Measurements from ENCODE around the gene GDNF.

DNA sequence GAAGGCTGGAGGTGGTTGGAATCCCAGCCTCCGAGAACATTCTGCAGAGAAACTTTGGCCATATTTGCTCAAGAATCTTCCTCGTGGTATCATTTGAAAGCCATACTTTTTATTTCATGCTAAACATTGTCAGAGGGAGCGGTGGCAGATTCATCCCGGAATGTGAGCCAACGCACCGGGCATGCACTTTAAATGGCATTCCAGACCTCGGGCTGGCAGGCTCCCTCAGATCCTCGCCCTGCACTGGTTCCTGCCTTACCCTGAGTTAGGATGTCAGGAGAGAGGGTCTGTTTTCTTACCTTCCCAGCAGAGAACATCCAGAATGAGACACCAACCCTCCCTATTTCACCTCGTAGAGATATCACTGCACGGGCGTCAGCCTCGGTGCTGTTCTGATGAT is 33.8 kb downstream of the GDNF start:
- TF ChIP-seq, protein P1, sequence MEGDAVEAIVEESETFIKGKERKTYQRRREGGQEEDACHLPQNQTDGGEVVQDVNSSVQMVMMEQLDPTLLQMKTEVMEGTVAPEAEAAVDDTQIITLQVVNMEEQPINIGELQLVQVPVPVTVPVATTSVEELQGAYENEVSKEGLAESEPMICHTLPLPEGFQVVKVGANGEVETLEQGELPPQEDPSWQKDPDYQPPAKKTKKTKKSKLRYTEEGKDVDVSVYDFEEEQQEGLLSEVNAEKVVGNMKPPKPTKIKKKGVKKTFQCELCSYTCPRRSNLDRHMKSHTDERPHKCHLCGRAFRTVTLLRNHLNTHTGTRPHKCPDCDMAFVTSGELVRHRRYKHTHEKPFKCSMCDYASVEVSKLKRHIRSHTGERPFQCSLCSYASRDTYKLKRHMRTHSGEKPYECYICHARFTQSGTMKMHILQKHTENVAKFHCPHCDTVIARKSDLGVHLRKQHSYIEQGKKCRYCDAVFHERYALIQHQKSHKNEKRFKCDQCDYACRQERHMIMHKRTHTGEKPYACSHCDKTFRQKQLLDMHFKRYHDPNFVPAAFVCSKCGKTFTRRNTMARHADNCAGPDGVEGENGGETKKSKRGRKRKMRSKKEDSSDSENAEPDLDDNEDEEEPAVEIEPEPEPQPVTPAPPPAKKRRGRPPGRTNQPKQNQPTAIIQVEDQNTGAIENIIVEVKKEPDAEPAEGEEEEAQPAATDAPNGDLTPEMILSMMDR (IDR thresholded peaks at IDR 0.05; ENCODE audit: insufficient read depth, low read length): no peak
- no peak for TF ChIP-seq POLR2AphosphoS5 (IDR thresholded peaks at IDR 0.05; ENCODE audit: low read depth)
- TF ChIP-seq, protein P2, sequence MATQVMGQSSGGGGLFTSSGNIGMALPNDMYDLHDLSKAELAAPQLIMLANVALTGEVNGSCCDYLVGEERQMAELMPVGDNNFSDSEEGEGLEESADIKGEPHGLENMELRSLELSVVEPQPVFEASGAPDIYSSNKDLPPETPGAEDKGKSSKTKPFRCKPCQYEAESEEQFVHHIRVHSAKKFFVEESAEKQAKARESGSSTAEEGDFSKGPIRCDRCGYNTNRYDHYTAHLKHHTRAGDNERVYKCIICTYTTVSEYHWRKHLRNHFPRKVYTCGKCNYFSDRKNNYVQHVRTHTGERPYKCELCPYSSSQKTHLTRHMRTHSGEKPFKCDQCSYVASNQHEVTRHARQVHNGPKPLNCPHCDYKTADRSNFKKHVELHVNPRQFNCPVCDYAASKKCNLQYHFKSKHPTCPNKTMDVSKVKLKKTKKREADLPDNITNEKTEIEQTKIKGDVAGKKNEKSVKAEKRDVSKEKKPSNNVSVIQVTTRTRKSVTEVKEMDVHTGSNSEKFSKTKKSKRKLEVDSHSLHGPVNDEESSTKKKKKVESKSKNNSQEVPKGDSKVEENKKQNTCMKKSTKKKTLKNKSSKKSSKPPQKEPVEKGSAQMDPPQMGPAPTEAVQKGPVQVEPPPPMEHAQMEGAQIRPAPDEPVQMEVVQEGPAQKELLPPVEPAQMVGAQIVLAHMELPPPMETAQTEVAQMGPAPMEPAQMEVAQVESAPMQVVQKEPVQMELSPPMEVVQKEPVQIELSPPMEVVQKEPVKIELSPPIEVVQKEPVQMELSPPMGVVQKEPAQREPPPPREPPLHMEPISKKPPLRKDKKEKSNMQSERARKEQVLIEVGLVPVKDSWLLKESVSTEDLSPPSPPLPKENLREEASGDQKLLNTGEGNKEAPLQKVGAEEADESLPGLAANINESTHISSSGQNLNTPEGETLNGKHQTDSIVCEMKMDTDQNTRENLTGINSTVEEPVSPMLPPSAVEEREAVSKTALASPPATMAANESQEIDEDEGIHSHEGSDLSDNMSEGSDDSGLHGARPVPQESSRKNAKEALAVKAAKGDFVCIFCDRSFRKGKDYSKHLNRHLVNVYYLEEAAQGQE (IDR thresholded peaks at IDR 0.05; ENCODE audit: insufficient replicate concordance, low read depth): no peak
- no peak for TF ChIP-seq GABPA (IDR thresholded peaks at IDR 0.05; ENCODE audit: low read depth)
- TF ChIP-seq SPI1 (IDR thresholded peaks at IDR 0.05; ENCODE audit: borderline replicate concordance, low read depth): no peak

Measured in HL-60 (cell line).